Cardiac fibroblast (primary cell): Measurements from ENCODE around the gene NUDCD3.
A peak's percentile ranks its signal among the peaks of the same experiment; 100 is the strongest.

Source experiments
- DNase-seq, 2 donors: peaks; one replicate each; pipeline versions ENCODE4 v3.0.0 to v3.0.0-alpha.2; 2010; ENCODE audit warnings: low read depth in 2 of 2
- H3K4me3 ChIP-seq, 2 donors: replicated peaks in 1 of 2; 1 replicate in 1 of 2; 2 replicates in 1 of 2; pipeline ENCODE4 v1.5.1; 2011; ENCODE audit warnings: low read depth in 2 of 2, low read length in 2 of 2, mild to moderate bottlenecking in 2 of 2, moderate library complexity in 1 of 2
- CTCF ChIP-seq: IDR thresholded peaks from one replicate; pipeline ENCODE4 v1.5.1; 2011; ENCODE audit warnings: low read depth, mild to moderate bottlenecking, low read length, inconsistent platforms

Gene NUDCD3

GRCh38 chr7:44333911-44334733 lies 156.3 kb downstream of the NUDCD3 start:
- no peak overlapping the region for H3K4me3 ChIP-seq
- DNase-seq = peak in 1 of 2 donors; percentile 61

GRCh38 chr7:44331682-44332081 lies 158.8 kb downstream of the NUDCD3 start:
- no peak for DNase-seq
- H3K4me3 ChIP-seq = no peak overlapping the region
- no peak for TF ChIP-seq CTCF

More at GRCh38 chr7:44333911-44334733, 156.3 kb downstream of the NUDCD3 start:
- TF ChIP-seq CTCF = no peak

GRCh38 chr7:44330331-44330730 lies 160.1 kb downstream of the NUDCD3 start:
- no peak overlapping the region for H3K4me3 ChIP-seq
- no peak for DNase-seq
- no peak for TF ChIP-seq CTCF

GRCh38 chr7:44329888-44330287 lies 160.6 kb downstream of the NUDCD3 start:
- TF ChIP-seq CTCF = no peak
- no peak overlapping the region for H3K4me3 ChIP-seq
- DNase-seq = no peak
